IPS-18c (cell line): ENCODE measurements around the gene TCN2.
A peak's percentile ranks its signal among the peaks of the same experiment; 100 is the strongest.
"Not testable (repeated sequence)": the region's sequence is repeated elsewhere in the genome, so short reads cannot be mapped to it uniquely, and the experiment has no call there.

Source experiments
- H3K4me3 ChIP-seq: 2 replicates; pipeline ENCODE4 v1.7.0; 2013; ENCODE audit warnings: low read depth, mild to moderate bottlenecking, low read length, moderate library complexity; ENCODE audit not compliant: insufficient read depth
- H3K9me3 ChIP-seq: one replicate; pipeline ENCODE4 v1.6.1; 2013; ENCODE audit warnings: mild to moderate bottlenecking, low read length, moderate library complexity; ENCODE audit not compliant: control insufficient read depth, insufficient read depth

Gene TCN2

DNA sequence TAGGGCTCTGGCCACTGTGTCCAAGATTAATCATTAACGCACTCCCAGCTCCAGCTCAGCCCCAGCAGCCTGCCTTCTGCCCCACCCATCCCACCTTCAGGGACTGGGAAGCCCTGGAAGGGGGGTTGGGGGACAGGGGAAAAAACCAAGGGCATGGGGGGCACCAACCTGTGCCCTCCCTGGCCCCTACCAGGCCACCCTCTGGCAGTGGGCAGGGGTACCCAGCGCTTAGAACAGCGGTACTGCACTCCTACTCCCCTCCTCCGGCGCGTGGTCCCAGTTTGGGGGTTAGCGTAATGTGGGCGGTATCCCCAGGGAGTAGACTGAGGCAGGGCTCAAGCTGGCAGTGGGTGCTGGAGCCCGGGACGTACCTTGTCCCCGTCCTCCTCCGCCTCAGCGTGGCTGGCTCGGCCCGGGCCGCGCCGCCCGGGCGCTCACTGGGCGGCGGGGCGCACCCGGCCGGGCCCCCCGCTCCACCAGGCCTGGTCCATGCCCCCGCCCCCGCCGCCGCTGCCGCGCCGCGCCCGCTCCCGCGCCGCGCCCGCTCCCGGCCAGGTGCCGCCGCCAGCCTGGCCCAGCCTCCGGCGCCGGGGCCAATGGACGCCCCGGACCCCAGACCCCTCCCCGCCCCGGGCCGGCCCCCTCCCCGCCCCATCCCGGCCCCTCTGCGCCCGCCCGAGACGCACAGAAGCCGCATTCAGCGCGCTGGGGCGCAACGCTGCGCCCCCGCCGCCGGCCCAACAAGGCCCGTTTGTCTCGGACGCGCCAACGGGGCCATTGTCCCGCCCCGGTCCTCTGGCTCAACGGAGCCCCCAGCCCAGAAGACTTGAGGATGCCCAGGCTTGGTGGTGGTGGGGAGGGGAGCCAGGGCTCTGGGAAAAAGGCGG is 32.6 kb upstream of the TCN2 start, which contains the start of gene GAL3ST1:
GAL3ST1 (minus strand) TSS at position 571 of the 887 bp plus-strand sequence. CDS start 17,273 bp downstream, outside the sequence.
- Histone ChIP-seq H3K4me3 (peak within 1 kb of the TSS; percentile 68), H3K9me3 (no peaks in the 10 kb centered on the region)

DNA sequence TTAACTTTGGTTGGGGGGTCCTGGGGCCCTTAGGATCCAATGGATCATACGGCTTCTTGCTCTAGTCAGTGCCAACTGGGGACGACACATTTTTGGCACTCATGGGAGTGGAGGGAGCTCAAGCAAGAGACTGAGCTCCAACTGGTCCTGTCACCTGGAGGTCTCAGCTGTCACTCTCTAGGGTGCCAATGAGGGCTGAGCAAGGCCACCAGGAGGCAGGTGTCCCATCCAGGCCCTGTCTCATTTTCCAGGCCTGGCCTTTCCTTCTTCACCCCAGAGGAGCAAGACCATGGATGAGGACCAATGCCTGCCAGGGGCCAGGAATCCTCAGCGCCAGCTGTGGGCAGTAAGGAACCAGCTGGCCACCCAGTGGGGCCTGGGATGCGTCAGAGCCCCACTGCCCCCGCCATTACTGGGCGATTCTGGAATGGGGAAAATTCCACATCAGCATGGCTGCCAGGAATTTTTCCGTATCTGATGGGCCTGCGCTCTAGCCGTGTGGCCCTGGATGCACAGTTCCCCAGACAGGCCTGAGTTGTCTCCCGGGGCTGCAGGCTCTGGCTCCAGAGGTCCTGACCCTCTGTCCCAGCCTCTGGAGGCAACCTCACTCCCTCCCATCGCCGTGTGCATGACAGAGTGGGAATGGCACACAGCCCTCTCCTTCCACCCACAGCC is 31.8 kb upstream of the TCN2 start:
- peak overlapping the region; percentile 50 for H3K4me3 ChIP-seq

DNA sequence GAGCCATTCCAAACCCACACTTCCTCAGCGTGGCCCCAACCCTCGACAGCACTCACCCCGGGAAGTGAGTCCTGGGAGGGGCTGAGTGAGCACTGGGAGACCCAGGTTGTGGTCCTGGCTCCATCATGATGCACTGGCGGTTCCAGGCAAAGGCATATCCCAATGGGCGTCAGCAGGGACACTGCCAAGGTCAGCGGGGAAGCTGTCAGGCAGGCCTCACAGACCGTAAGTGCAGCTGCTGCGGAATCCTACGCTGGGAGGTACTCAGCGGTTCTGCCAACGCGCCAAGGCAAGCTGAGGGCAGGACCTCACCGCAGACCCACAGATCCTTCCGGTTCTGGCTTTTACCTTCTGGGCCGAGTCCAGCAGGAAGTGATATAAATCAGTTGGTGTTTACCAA is 31.1 kb upstream of the TCN2 start:
- H3K4me3 ChIP-seq = no peak overlapping the region
- H3K9me3 ChIP-seq = no peaks in the 10 kb centered on the region

More for the DNA sequence above, 31.8 kb upstream of the TCN2 start:
- no peaks in the 10 kb centered on the region for H3K9me3 ChIP-seq

DNA sequence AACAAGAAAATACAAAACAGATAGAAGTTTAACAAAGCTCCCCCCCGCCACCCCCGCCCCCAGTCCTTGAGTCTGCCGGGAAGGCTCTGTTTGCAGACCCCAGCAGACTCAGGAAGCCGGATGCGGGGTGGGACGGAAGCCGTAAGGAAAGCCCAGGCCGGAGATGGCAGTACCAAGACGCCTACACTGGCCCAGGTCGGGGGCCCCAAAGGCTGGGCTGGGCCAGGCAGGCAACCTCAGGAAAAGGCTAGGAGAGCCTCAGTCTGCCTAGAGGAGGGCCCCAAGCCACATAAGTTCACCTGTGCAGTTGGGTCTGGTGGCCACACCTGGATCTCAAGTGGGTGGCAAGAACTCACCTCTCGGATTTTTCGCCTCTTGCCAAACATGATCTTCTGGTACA is 28.5 kb upstream of the TCN2 start:
- Histone ChIP-seq H3K9me3 (no peaks in the 10 kb centered on the region), H3K4me3 (no peak overlapping the region)

DNA sequence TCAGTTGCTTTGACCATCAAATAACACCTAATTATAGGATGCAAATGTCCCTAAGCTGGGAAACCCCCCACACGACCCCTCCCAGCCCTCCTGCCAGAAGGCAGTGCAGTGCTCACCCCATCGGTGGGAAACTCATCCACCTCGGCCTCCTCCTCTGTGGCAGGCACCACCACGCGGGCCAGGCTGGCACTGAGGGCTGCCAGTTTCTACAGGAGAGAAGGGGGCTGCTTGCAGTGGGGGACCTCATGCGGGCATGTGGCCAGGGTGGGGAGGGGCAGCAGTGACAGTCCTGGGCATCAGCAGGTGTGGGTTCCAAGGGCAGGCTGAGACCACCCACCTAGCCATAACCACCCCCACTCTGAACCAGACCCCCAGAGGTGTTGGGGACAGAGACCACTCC is 26.1 kb upstream of the TCN2 start:
- Histone ChIP-seq H3K9me3 (no peaks in the 10 kb centered on the region), H3K4me3 (no peak overlapping the region)

DNA sequence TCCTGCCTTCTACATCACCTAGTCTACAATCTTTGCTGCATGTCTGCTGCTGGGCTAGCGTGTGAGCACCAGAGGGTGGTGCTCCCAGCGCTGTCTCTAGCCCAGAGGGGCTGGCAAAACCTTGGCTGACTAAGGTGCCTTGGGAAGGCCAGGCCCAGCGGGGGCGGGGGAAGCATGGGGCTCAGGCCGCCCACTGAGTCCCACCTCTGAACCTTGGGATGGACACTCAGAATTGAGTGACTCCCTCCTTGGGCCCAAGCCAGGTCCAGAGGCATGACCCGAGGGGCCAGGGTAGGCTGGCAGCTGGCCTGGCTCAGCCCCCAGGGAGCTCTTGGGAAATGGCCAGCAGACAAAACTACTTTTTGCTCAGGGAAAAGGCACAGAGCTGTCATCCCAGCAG is 24.9 kb upstream of the TCN2 start:
- no peak overlapping the region for H3K4me3 ChIP-seq
- no peaks in the 10 kb centered on the region for H3K9me3 ChIP-seq

DNA sequence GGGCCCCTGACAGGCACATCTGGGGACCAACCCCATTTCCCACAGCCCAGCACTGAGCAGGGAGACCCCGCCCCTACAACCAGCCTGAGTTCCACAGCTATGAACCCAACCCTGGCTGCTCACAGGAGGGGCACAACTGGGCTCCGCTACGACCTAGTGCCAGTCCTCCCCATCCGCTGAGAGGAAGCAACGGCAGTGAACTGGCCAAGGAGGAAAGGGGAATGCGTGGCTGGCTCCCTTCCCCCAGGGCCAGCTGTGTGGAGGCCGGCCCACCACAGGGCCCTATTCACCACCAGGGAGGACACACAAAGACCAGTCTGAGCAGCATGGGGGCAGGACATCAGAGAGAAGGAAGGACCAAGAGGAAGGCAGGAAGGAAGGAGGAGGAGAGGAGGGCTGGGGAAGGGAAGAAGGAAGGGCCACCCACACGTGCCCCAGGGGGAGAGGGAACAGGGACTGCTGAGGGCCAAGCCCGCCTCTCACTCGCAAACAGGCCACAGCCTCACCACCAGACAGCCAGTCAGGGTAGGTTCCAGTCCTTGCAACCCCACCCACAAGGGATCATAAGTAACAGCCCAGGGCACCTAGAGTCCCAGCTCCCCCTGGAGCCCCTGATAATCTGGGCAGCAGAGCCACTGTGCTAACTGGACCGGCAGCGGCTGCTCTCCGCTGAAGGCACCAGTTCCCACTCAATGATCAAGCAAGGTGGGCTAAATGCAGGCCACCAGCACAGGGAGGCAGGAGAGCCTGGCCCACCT is 24.0 kb upstream of the TCN2 start:
- H3K9me3 ChIP-seq = no peaks in the 10 kb centered on the region
- H3K4me3 ChIP-seq = no peak overlapping the region

DNA sequence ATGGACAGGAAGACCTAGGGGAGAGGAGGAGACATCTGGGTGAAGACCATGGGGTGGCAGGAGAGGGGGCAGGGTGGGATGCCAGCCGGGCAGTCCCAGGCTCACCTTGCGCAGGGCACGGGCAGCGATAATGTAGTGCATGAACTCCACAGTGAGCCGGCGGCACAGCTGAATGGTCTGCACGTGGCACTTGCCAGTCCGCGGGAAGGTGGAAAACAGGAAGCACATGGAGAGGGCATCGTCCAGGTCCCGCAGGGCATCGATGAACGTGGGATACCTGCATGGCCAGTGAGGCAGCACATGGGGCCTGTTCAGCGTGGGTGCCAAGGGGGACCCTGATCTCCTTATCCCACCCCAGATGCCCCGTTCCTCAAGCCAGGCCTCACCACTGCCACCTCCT is 22.5 kb upstream of the TCN2 start:
- H3K4me3 ChIP-seq = no peak overlapping the region
- H3K9me3 ChIP-seq = no peaks in the 10 kb centered on the region

DNA sequence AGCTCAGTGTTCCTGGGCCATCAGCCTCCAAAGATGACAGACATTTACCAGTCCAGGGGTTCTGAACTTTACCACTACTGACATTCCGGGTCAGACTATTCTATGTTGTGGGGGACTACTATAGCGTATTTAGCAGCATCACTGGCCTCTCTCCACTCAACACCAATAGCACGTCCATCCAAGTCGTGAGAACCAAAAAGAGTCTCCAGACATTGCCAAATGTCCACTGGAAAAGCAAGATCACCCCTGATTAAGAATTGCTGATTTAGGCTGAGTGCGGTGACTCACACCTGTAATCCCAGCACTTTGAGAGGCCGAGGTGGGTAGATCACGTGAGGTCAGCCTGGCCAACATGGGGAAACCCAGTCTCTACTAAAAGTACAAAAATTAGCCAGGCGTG is 20.6 kb upstream of the TCN2 start:
- no peaks in the 10 kb centered on the region for H3K9me3 ChIP-seq
- no peak overlapping the region for H3K4me3 ChIP-seq

DNA sequence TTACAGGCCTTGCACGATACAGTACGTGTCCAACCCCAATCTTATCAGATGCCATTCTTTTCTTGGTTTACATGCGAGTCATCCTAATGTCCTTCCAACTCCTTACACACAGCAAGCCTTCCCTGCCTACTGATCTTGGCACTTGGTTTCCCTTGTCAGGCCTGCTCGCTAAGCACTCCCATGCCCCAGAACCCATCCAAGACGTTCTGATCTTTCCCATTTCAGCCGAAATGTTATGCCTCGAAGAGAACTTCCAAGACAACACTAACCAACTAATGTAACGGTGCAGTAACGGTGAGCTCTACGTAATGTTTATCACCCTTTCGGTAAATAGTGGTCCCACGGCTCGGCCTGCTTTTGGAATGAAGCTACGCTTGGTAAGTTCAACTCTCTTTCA is 15.8 kb upstream of the TCN2 start:
- Histone ChIP-seq H3K4me3 (peak overlapping the region; percentile 86), H3K9me3 (no peaks in the 10 kb centered on the region)

DNA sequence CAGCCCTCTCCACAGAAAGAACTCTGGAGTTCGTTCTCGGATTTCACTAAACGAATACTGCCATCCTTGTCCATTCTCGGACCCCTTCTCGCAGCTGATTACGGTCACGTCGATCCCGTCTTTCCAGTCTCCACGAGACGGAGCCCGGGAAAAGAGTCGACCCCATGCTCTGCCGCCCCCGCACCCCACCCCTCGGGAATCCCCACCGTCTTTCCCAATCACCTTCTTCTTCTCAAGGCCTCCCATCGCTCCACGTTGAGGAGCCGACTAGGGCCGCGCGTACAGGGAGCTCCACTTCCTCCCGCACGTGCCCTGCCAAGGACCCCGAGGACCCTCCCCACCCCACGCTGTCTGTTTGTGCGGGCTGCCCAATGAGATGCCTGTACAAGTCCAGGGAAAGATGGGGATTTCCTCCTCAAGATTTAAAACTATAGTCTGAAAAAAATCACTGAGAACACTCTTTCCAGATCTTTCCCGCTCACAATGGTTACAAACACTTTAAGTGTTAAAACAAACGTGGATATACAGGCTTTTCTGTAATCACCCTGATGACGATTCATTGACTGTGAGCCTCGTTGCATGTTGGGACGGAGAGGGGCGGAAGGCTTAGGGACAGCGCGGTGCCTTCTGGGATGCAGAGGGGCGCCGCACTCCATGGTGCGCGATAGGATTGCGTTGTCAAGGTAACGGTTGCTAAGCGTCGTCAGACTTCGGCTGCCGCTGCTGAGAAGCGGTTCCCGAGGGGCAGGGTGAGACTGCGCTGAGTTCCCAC is 15.2 kb upstream of the TCN2 start, which contains the start of gene PES1:
PES1 (minus strand) TSS at position 323 of the 772 bp plus-strand sequence; CDS start at position 246, 77 bp downstream.
- no peaks in the 10 kb centered on the region for H3K9me3 ChIP-seq
- peak within 1 kb of the TSS; percentile 86 for H3K4me3 ChIP-seq

DNA sequence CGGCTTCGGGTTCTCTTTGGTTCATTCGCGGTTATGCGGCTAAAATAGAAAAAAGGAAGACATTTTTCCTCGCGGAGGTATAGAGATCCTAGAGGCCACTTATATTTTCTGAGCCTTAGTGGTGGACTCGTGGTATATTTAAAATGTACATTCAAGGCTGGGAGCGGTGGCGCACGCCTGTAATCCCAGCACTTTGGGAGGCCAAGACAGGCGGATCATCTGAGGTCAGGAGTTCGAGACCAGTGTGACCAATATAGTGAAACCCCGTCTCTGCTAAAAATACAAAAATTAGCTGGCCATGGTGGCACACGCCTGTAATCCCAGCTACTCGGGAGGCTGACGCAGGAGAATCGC is 14.6 kb upstream of the TCN2 start:
- not testable (repeated sequence) for H3K9me3 ChIP-seq, H3K4me3 ChIP-seq

DNA sequence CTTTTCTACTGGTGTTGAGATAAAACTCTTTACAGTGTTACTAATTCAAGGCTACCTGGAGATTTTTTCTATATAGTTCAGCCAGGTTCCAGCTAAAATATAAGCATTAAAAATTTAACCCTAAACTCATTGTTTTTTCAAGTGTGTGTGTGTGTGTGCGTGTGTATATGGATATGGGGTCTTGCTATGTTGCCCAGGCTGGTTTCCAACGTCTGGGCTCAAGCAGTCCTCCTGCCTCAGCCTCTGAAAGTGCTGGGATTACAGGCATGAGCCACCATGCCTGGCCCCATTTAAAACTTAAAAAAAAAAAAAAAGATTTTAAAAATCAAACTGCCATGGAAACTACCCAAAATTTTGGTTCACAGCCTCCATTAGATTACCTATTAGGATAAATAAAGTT is 10.8 kb upstream of the TCN2 start:
- H3K9me3 ChIP-seq = no peaks in the 10 kb centered on the region
- no peak overlapping the region for H3K4me3 ChIP-seq

DNA sequence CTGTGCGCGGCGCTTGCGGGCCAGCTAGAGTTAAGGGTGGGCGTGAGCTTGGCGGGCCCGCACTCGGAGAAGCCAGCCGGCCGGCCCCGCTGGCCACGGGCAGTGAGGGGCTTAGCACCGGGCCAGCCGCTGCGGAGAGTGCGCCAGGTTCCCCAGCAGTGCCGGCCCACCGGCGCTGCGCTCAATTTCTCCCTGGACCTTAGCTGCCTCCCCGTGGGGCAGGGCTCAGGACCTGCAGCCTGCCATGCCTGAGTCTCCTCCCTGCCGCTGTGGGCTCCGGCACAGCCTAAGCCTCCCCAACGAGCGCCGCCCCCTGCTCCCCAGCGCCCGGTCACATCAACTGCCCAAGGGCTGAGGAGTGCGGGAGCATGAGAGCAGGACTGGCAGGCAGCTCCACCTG is 10.1 kb upstream of the TCN2 start:
- Histone ChIP-seq H3K4me3 (peak overlapping the region; percentile 3; the same call in 1 of the 2 replicates), H3K9me3 (no peaks in the 10 kb centered on the region)

DNA sequence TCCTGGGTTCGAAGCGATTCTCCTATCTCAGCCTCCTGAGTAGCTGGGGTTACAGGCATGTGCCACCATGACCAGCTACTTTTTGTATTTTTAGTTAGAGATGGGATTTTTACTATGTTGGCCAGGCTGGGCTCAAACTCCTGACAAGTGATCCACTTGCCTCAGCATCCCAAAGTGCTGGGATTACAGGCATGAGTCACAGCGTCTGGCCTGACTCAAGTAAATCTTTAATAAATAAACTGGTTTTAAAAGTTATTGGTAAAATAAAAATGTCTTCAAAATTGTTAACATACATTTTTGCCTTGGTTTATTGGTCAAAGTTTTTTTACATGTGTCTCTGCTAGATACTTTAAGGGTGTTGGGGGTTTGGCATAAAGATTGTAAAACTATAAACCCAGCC is 8.0 kb upstream of the TCN2 start:
- H3K9me3 ChIP-seq = no peaks in the 10 kb centered on the region

DNA sequence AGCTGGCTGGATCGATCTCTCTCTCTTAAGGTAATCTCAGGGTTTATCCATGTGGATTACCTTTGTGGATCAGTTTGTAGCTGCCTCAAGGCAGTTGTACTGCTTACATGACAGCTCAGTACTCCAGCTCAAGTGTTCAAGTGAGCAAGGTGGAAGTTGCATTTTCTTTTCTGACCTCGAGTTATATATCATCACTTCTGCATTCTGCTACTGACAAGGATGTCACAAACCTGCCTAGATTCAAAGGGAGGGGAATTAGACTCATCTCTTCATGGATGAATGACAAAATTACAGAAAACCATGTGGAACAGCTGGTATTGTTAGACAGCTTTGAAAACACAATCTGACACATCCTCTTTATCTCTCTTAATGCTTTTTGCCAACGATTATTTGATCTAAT is 6.1 kb upstream of the TCN2 start:
- no peaks in the 10 kb centered on the region for H3K9me3 ChIP-seq

More for the DNA sequence above, 8.0 kb upstream of the TCN2 start:
- no peak overlapping the region for H3K4me3 ChIP-seq

DNA sequence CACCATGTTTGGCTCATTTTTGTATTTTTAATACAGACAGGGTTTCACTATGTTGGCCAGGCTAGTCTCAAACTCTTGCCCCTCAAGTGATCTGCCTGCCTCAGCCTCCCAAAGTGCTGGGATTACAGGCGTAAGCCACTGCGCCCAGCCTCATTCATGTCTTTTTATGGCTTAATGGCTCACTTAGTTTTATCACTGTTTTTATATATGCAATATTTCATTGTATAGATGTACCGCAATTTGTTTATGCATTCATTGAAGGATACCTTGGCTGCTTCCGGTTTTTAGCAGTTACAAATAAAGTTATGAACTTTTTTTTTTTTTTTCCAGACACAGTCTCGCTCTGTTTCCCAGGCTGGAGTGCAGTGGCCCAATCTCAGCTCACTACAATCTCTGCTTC is 5.5 kb upstream of the TCN2 start:
- Histone ChIP-seq H3K9me3 (no peaks in the 10 kb centered on the region), H3K4me3 (no peak overlapping the region)

More for the DNA sequence above, 6.1 kb upstream of the TCN2 start:
- no peak overlapping the region for H3K4me3 ChIP-seq
